Neuronal stem cell (in vitro differentiated cells): Measurements from ENCODE around the gene MTRFR.

Experiments
- DNase-seq: peaks from one replicate; pipeline ENCODE4 v3.0.0-alpha.2; 2013; ENCODE audit warnings: low spot score
- H2AFZ ChIP-seq: one replicate; pipeline ENCODE4 v1.6.1; 2013; ENCODE audit warnings: mild to moderate bottlenecking, low read length, inconsistent platforms
- H2AK5ac ChIP-seq: 2 replicates; pipeline ENCODE4 v1.6.1; 2013; ENCODE audit warnings: low read depth, mild to moderate bottlenecking, inconsistent platforms, low read length, moderate library complexity, mixed read lengths
- H2BK120ac ChIP-seq: 2 replicates; pipeline ENCODE4 v1.6.1; 2013; ENCODE audit warnings: low read depth, mild to moderate bottlenecking, inconsistent platforms, low read length, moderate library complexity, mixed read lengths
- H2BK12ac ChIP-seq: one replicate; pipeline ENCODE4 v1.6.1; 2013; ENCODE audit warnings: low read length, inconsistent platforms
- H2BK15ac ChIP-seq: 2 replicates; pipeline ENCODE4 v1.6.1; 2013; ENCODE audit warnings: mild to moderate bottlenecking, low read length, inconsistent platforms, mixed read lengths
- H2BK5ac ChIP-seq: one replicate; pipeline ENCODE4 v1.6.1; 2013; ENCODE audit warnings: inconsistent platforms, mild to moderate bottlenecking, low read length, moderate library complexity
- H3K14ac ChIP-seq: one replicate; pipeline ENCODE4 v1.6.1; 2013; ENCODE audit warnings: low read length, inconsistent platforms
- H3K18ac ChIP-seq: 2 replicates; pipeline ENCODE4 v1.6.1; 2013; ENCODE audit warnings: low read length, inconsistent platforms
- H3K23ac ChIP-seq: 2 replicates; pipeline ENCODE4 v1.6.1; 2013; ENCODE audit warnings: low read depth, mild to moderate bottlenecking, mixed read lengths, low read length, inconsistent platforms; ENCODE audit not compliant: poor library complexity
- H3K27ac ChIP-seq: replicated peaks from 3 replicates; pipeline ENCODE4 v1.5.1; 2013; ENCODE audit warnings: low read length, inconsistent platforms
- H3K27me3 ChIP-seq, 3 experiments: 2 replicates each; pipeline ENCODE4 v1.6.1; 2013; ENCODE audit warnings: low read length in 3 of 3, mild to moderate bottlenecking in 2 of 3, inconsistent platforms in 1 of 3, low read depth in 1 of 3, mixed read lengths in 1 of 3, moderate library complexity in 1 of 3; ENCODE audit not compliant: control insufficient read depth in 3 of 3, insufficient read depth in 3 of 3
- H3K36me3 ChIP-seq, 2 donors: replicated peaks in 1 of 2; 2 replicates each; pipeline ENCODE4 v1.6.1; 2013; ENCODE audit warnings: low read length in 2 of 2; ENCODE audit not compliant: control insufficient read depth in 2 of 2, insufficient read depth in 2 of 2
- H3K4ac ChIP-seq: 2 replicates; pipeline ENCODE4 v1.6.1; 2013; ENCODE audit warnings: inconsistent platforms, mild to moderate bottlenecking, low read length, moderate library complexity
- H3K4me1 ChIP-seq, 2 donors: 1 replicate in 1 of 2; 2 replicates in 1 of 2; pipeline ENCODE4 v1.6.1; 2013; ENCODE audit warnings: low read length in 2 of 2, low read depth in 1 of 2; ENCODE audit not compliant: control insufficient read depth in 2 of 2, insufficient read depth in 1 of 2
- H3K4me2 ChIP-seq: one replicate; pipeline ENCODE4 v1.6.1; 2013; ENCODE audit warnings: mild to moderate bottlenecking, low read length, inconsistent platforms; ENCODE audit not compliant: insufficient read depth, poor library complexity, severe bottlenecking
- H3K4me3 ChIP-seq, 2 donors: 2 replicates each; pipeline ENCODE4 v1.5.1; 2013; ENCODE audit warnings: low read length in 2 of 2, mild to moderate bottlenecking in 2 of 2, inconsistent platforms in 1 of 2, moderate library complexity in 1 of 2
- H3K79me1 ChIP-seq: one replicate; pipeline ENCODE4 v1.6.1; 2013; ENCODE audit warnings: low read depth, mild to moderate bottlenecking, inconsistent platforms, low read length, moderate library complexity
- H3K9ac ChIP-seq: one replicate; pipeline ENCODE4 v1.6.1; 2013; ENCODE audit warnings: mild to moderate bottlenecking, low read depth, low read length, inconsistent platforms; ENCODE audit not compliant: poor library complexity
- H3K9me3 ChIP-seq, 2 donors: replicated peaks in 1 of 2; 2 replicates each; pipeline versions ENCODE3 to v1.6.1; 2013; ENCODE audit warnings: low read length in 2 of 2, mild to moderate bottlenecking in 2 of 2, inconsistent platforms in 1 of 2, low read depth in 1 of 2, mixed read lengths in 1 of 2, moderate library complexity in 1 of 2; ENCODE audit not compliant: control insufficient read depth in 2 of 2, insufficient read depth in 1 of 2
- H4K8ac ChIP-seq: one replicate; pipeline ENCODE4 v1.6.1; 2013; ENCODE audit warnings: low read depth, mild to moderate bottlenecking, inconsistent platforms, low read length, moderate library complexity
- H4K91ac ChIP-seq: one replicate; pipeline ENCODE4 v1.6.1; 2013; ENCODE audit warnings: low read length, low read depth, mild to moderate bottlenecking, inconsistent platforms; ENCODE audit not compliant: poor library complexity
- WGBS, 2 donors: extraction: QIAGEN DNeasy Blood & Tissue Kit; methylation state at CpG; one replicate each; pipeline ENCODE4 v1.1.7; 2013; ENCODE audit warnings: missing lambda C conversion rate in 2 of 2, mixed read lengths in 1 of 2; ENCODE audit not compliant: insufficient read length in 2 of 2, insufficient replicate concordance in 1 of 2; ENCODE audit errors: extremely low coverage in 2 of 2; 5-methylcytosine and 5-hydroxymethylcytosine counted together

The MTRFR gene

GRCh38 chr12:123270214-123271000, 37.2 kb downstream of the MTRFR start:
- H4K8ac ChIP-seq = peak overlapping the region; percentile 48

DNA sequence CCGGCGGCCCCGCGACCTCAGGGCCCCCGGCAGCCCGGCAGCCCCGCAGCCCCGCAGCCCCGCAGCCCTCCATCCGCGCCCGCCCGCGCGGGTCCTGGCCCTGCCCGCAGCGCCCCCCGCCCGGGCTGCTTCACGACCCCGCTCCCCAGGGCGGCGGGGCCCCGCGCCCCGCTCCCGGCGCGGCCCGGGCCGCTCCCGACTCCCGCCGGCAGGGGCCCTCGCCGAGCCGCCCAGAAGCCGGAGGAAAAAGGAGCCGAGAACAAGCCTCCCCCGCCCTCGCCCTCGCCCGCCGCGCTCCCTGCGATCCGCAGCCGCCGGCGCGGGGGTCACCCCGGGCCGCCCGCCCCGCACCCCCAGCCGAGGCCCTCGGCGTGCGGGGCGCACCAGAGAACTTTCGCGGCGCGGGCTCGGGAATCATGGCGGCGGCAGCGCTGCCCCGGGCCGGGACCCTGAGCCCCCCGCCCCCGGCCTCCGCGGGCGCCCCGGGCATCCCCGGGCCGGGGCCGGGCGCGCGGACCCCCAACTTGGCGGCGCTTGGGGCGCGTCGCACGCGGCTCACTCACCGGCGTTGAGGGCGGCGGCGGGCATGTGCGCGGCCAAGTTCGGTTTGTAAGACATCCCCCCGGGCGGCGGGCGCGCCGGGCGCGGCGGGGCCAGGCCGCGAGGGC, 37.9 kb downstream of the MTRFR start:
- WGBS, 2 donors = no CpG with 5 or more reads among the region's 108 CpGs
- Histone ChIP-seq H2BK12ac (no peak overlapping the region), H3K36me3 (peaks cover 15 to 30% of the 10 kb centered on the region in 2 donors), H3K27ac (peak overlapping the region; percentile 94), H3K23ac (peak overlapping the region; percentile 95), H3K79me1 (peaks cover 29% of the 10 kb centered on the region), H2AK5ac (peak overlapping the region; percentile 100), H4K8ac (no peak overlapping the region), H3K4me3 (peak overlapping the region; percentile 64 to 83), H2BK15ac (peak overlapping the region; percentile 85), H3K4me1 (peaks cover 14 to 16% of the 10 kb centered on the region in 2 donors), H2AFZ (peak overlapping the region; percentile 71), H2BK5ac (peak overlapping the region; percentile 96), H3K9ac (peak overlapping the region; percentile 92), H4K91ac (no peak overlapping the region), H2BK120ac (peak overlapping the region; percentile 99), H3K4me2 (peak overlapping the region; percentile 99), H3K18ac (peak overlapping the region; percentile 100), H3K9me3 (no peaks in the 10 kb centered on the region), H3K14ac (peak overlapping the region; percentile 94), H3K27me3 (no peaks in the 10 kb centered on the region), H3K4ac (peak overlapping the region; percentile 93)
- DNase-seq = peak; percentile 68

More at GRCh38 chr12:123270214-123271000, 37.2 kb downstream of the MTRFR start:
- no peak overlapping the region for H2BK12ac ChIP-seq
- H3K4ac ChIP-seq = peak overlapping the region; percentile 100
- H3K36me3 ChIP-seq = peaks cover 22 to 37% of the 10 kb centered on the region in 2 donors
- H3K4me3 ChIP-seq = peak overlapping the region; percentile 64 to 83
- no peak for DNase-seq
- peak overlapping the region; percentile 100 for H2AK5ac ChIP-seq
- H3K14ac ChIP-seq = peak overlapping the region; percentile 94
- peak overlapping the region; percentile 71 for H2AFZ ChIP-seq
- peak overlapping the region; percentile 96 for H2BK5ac ChIP-seq
- H3K9ac ChIP-seq = peak overlapping the region; percentile 97
- H3K4me2 ChIP-seq = peak overlapping the region; percentile 99
- H4K91ac ChIP-seq = peak overlapping the region; percentile 100
- peak overlapping the region; percentile 95 for H3K23ac ChIP-seq
- peak overlapping the region; percentile 85 for H2BK15ac ChIP-seq
- no CpG with 5 or more reads among the region's 51 CpGs for WGBS, 2 donors
- peak overlapping the region; percentile 94 for H3K27ac ChIP-seq
- no peaks in the 10 kb centered on the region for H3K9me3 ChIP-seq
- H3K27me3 ChIP-seq = no peaks in the 10 kb centered on the region
- H3K4me1 ChIP-seq = peaks cover 14 to 16% of the 10 kb centered on the region in 2 donors
- H3K18ac ChIP-seq = peak overlapping the region; percentile 100
- H3K79me1 ChIP-seq = peaks cover 32% of the 10 kb centered on the region
- peak overlapping the region; percentile 99 for H2BK120ac ChIP-seq

DNA sequence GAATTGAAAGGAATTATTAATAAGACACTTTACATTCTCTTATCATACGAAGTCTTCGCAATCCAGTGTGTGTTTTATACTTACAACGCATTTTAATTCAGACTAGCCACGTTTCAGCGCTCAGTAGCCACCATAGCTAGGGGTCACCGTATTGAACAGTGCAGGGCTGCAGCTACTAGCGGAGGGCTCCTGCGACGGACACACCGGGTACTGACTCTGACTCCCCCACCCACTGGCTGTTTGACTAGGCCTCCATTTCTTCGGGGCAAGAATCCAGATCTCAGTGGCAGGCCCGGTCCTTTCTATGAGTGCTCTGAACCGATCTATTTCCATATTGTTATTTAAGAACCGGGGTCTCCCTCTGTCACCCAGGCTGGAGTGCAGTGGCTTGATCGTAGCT, 39.9 kb downstream of the MTRFR start:
- Histone ChIP-seq H3K79me1 (peaks cover 14% of the 10 kb centered on the region), H3K14ac (no peak overlapping the region), H3K9me3 (no peaks in the 10 kb centered on the region), H3K18ac (no peak overlapping the region), H3K4me3 (no peak overlapping the region), H3K36me3 (peaks cover 3 to 10% of the 10 kb centered on the region in 2 donors), H2BK12ac (no peak overlapping the region), H2AFZ (no peak overlapping the region), H2BK15ac (no peak overlapping the region), H2BK5ac (no peak overlapping the region), H3K4me2 (no peak overlapping the region), H3K4ac (no peak overlapping the region), H3K27ac (no peak overlapping the region), H3K9ac (no peak overlapping the region), H4K8ac (no peak overlapping the region), H2AK5ac (no peak overlapping the region), H3K27me3 (no peaks in the 10 kb centered on the region), H3K4me1 (peaks cover 14% of the 10 kb centered on the region in 2 donors), H2BK120ac (no peak overlapping the region), H4K91ac (no peak overlapping the region), H3K23ac (no peak overlapping the region)
- DNase-seq = no peak
- no CpG with 5 or more reads among the region's 15 CpGs for WGBS, 2 donors

- no peak overlapping the region for H2BK15ac ChIP-seq
- no peak overlapping the region for H3K27ac ChIP-seq
- H3K4me3 ChIP-seq = no peak overlapping the region
- H3K36me3 ChIP-seq = no peaks in the 10 kb centered on the region
- no peaks in the 10 kb centered on the region for H3K27me3 ChIP-seq
- H3K18ac ChIP-seq = no peak overlapping the region
- H2BK12ac ChIP-seq = no peak overlapping the region
- H3K4me1 ChIP-seq = no peaks in the 10 kb centered on the region
- no peak for DNase-seq
- no peak overlapping the region for H2AK5ac ChIP-seq
- H3K9ac ChIP-seq = no peak overlapping the region
- no peak overlapping the region for H2BK5ac ChIP-seq
- H3K9me3 ChIP-seq = no peaks in the 10 kb centered on the region
- H3K23ac ChIP-seq = no peak overlapping the region
- no peaks in the 10 kb centered on the region for H3K79me1 ChIP-seq
- no CpG with 5 or more reads among the region's 2 CpGs for WGBS, 2 donors
- H3K14ac ChIP-seq = no peak overlapping the region
- no peak overlapping the region for H3K4ac ChIP-seq
- H4K91ac ChIP-seq = no peak overlapping the region
- H2AFZ ChIP-seq = no peak overlapping the region
- no peak overlapping the region for H3K4me2 ChIP-seq
- no peak overlapping the region for H4K8ac ChIP-seq
- H2BK120ac ChIP-seq = no peak overlapping the region
Measured at GRCh38 chr12:123278101-123278627, 44.9 kb downstream of the MTRFR start.
